HEK293T (cell line): ENCODE results near the gene KBTBD13.

Experiments used
- ARNT ChIP-seq: fragments of 450-650 bp; IDR thresholded peaks from 2 replicates; pipeline ENCODE4 v1.6.1; 2017; ENCODE audit warnings: mild to moderate bottlenecking
- BHLHE40 ChIP-seq: fragments of 450-650 bp; IDR thresholded peaks from 2 replicates; pipeline ENCODE4 v1.6.1; 2016; ENCODE audit warnings: mild to moderate bottlenecking, moderate library complexity, borderline replicate concordance
- HDGF ChIP-seq: fragments of 450-650 bp; IDR thresholded peaks from 2 replicates; pipeline ENCODE4 v1.6.1; 2017; ENCODE audit warnings: antibody characterized with exemption, borderline replicate concordance
- L3MBTL2 ChIP-seq: fragments of 450-650 bp; conservative IDR thresholded peaks from 2 replicates; pipeline ENCODE4 v1.6.1; 2016; ENCODE audit warnings: mild to moderate bottlenecking
- PKNOX1 ChIP-seq: fragments of 450-650 bp; IDR thresholded peaks from 2 replicates; pipeline ENCODE4 v1.6.1; 2016
- SP1 ChIP-seq: fragments of 450-650 bp; IDR thresholded peaks from 2 replicates; pipeline ENCODE4 v1.6.1; 2017
- TARDBP ChIP-seq: fragments of 450-650 bp; IDR thresholded peaks from 2 replicates; pipeline ENCODE4 v1.6.1; 2016
- ZNF384 ChIP-seq: fragments of 450-650 bp; IDR thresholded peaks from 2 replicates; pipeline ENCODE4 v1.6.1; 2016

- TF ChIP-seq L3MBTL2, result no peak
- TF ChIP-seq SP1, result no peak
- TF ChIP-seq TARDBP, result no peak
- no peak for TF ChIP-seq ARNT
- TF ChIP-seq ZNF384, result no peak
- no peak for TF ChIP-seq PKNOX1
- TF ChIP-seq HDGF, result no peak
- no peak for TF ChIP-seq BHLHE40
Measured at GRCh38 chr15:65069779-65070546, 6.6 kb upstream of the KBTBD13 start.
